ENCODE measurements around the gene FNBP1.

FNBP1 gene

DNA sequence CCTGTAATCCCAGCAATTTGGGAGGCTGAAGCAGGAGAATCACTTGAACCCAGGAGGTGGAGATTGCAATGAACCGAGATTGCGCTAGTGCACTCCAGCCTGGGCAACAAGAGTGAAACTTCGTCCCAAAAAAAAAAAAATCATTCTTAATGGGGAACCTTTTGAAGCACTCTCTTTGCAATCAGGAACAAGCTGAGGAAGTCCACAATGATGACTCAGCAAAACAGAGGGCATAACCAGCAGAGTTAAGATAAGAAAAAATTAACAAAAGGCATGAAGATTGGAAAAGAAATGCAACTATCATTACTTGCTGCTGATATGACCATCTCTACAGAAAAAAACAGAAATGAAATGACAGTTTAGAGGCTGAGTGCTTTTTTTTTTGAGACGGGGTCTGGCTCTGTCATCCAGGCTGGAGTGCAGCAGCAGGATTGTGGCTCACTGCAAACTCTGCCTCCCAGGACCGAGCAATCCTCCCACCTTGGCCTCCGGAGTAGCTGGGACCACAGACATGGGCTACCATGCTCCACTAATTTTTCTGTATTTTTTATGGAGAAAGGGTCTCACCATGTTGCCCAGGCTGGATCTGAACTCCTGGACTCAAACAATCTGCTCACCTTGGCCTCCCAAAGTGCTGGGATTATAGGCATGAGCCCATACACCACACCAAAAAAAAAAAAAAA lies 88.0 kb downstream of the FNBP1 start:
- Histone ChIP-seq H3K27me3 (replicated peaks; ENCODE audit: insufficient read depth, low read length) (no peaks in the 10 kb centered on the region), H2AFZ (ENCODE audit: low read length) (no peak overlapping the region), H3K79me2 (ENCODE audit: low read length) (no peaks in the 10 kb centered on the region), H3K4me2 (ENCODE audit: low read depth, low read length) (peak overlapping the region; percentile 24; the same call in 1 of the 2 replicates), H3K4me1 (ENCODE audit: low read length) (peaks cover 8% of the 10 kb centered on the region), H4K20me1 (ENCODE audit: insufficient read depth, low read length) (no peaks in the 10 kb centered on the region), H3K4me3 (ENCODE audit: low read length) (no peak overlapping the region), H3F3A (ENCODE audit: insufficient read depth, low read length) (no peaks in the 10 kb centered on the region), H3K36me3 (replicated peaks; ENCODE audit: insufficient read depth, low read length) (no peaks in the 10 kb centered on the region), H3K9me2 (replicated peaks; ENCODE audit: insufficient read depth, low read length) (no peaks in the 10 kb centered on the region), H3K9me3 (replicated peaks; ENCODE audit: insufficient read depth, low read length) (no peaks in the 10 kb centered on the region), H3K9ac (ENCODE audit: low read length) (no peak overlapping the region), H3K27ac (ENCODE audit: low read length) (no peak overlapping the region)
- peak; percentile 29 for DNase-seq
- TF ChIP-seq, protein P1, sequence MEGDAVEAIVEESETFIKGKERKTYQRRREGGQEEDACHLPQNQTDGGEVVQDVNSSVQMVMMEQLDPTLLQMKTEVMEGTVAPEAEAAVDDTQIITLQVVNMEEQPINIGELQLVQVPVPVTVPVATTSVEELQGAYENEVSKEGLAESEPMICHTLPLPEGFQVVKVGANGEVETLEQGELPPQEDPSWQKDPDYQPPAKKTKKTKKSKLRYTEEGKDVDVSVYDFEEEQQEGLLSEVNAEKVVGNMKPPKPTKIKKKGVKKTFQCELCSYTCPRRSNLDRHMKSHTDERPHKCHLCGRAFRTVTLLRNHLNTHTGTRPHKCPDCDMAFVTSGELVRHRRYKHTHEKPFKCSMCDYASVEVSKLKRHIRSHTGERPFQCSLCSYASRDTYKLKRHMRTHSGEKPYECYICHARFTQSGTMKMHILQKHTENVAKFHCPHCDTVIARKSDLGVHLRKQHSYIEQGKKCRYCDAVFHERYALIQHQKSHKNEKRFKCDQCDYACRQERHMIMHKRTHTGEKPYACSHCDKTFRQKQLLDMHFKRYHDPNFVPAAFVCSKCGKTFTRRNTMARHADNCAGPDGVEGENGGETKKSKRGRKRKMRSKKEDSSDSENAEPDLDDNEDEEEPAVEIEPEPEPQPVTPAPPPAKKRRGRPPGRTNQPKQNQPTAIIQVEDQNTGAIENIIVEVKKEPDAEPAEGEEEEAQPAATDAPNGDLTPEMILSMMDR (IDR thresholded peaks at IDR 0.05; ENCODE audit: low read length): no peak
- no peak for TF ChIP-seq EZH2 (optimal IDR thresholded peaks at IDR 0.05; ENCODE audit: low read depth, low read length)
- no peak for TF ChIP-seq EZH2phosphoT487 (IDR thresholded peaks at IDR 0.05; ENCODE audit: low read length)

DNA sequence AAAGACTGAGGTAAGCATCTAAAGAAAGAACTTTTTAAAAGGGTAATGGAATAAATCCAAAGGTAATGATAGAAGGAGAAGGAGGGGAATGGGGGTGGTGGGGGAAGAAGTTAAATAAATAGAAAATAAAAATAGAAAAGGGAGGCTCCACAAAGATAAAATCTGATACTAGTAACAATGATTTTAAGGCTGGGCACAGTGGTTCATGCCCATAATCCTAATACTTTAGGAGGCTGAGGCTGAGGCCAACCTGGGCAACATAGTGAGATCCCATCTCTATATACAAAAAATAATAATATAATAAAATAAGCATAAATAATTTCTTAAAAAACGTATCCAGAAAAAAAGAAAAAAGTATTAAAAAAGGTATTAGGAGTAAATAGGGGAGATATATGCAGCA lies 89.3 kb downstream of the FNBP1 start:
- Histone ChIP-seq H4K20me1 (ENCODE audit: insufficient read depth, low read length) (no peaks in the 10 kb centered on the region), H3K36me3 (replicated peaks; ENCODE audit: insufficient read depth, low read length) (no peaks in the 10 kb centered on the region), H2AFZ (ENCODE audit: low read length) (no peak overlapping the region), H3K79me2 (ENCODE audit: low read length) (no peaks in the 10 kb centered on the region), H3F3A (ENCODE audit: insufficient read depth, low read length) (no peaks in the 10 kb centered on the region), H3K4me3 (ENCODE audit: low read length) (no peak overlapping the region), H3K27ac (ENCODE audit: low read length) (no peak overlapping the region), H3K4me2 (ENCODE audit: low read depth, low read length) (no peak overlapping the region), H3K9ac (ENCODE audit: low read length) (no peak overlapping the region), H3K9me2 (replicated peaks; ENCODE audit: insufficient read depth, low read length) (no peaks in the 10 kb centered on the region), H3K4me1 (ENCODE audit: low read length) (peaks cover 8% of the 10 kb centered on the region), H3K27me3 (replicated peaks; ENCODE audit: insufficient read depth, low read length) (no peaks in the 10 kb centered on the region), H3K9me3 (replicated peaks; ENCODE audit: insufficient read depth, low read length) (no peaks in the 10 kb centered on the region)
- no peak for DNase-seq
- TF ChIP-seq, protein P1 (IDR thresholded peaks at IDR 0.05; ENCODE audit: low read length): no peak
- TF ChIP-seq EZH2phosphoT487 (IDR thresholded peaks at IDR 0.05; ENCODE audit: low read length) (no peak), EZH2 (optimal IDR thresholded peaks at IDR 0.05; ENCODE audit: low read depth, low read length) (no peak)

DNA sequence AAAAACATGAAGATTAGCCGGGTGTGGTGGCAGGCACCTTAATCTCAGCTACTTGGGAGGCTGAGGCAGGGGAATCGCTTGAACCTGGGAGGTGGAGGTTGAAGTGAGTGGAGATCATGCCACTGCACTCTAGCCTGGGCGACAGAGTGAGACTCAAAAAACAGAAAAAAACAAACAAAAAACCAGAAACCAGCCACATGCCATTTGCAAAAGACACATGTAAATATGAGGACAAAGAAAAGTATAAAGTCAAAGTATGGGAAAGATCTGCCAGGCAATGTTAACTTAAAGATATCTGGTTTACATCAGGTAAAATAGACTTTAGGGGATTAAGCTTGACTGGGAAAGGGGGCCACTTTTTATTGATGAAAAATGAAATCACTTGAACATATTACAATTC lies 90.7 kb downstream of the FNBP1 start:
- DNase-seq: no peak
- Histone ChIP-seq H3K4me2 (ENCODE audit: low read depth, low read length) (no peak overlapping the region), H3K9ac (ENCODE audit: low read length) (no peak overlapping the region), H3F3A (ENCODE audit: insufficient read depth, low read length) (no peaks in the 10 kb centered on the region), H3K4me1 (ENCODE audit: low read length) (peaks cover 8% of the 10 kb centered on the region), H3K9me2 (replicated peaks; ENCODE audit: insufficient read depth, low read length) (no peaks in the 10 kb centered on the region), H3K79me2 (ENCODE audit: low read length) (no peaks in the 10 kb centered on the region), H3K27me3 (replicated peaks; ENCODE audit: insufficient read depth, low read length) (no peaks in the 10 kb centered on the region), H3K9me3 (replicated peaks; ENCODE audit: insufficient read depth, low read length) (no peaks in the 10 kb centered on the region), H3K4me3 (ENCODE audit: low read length) (no peak overlapping the region), H4K20me1 (ENCODE audit: insufficient read depth, low read length) (no peaks in the 10 kb centered on the region), H2AFZ (ENCODE audit: low read length) (no peak overlapping the region), H3K27ac (ENCODE audit: low read length) (no peak overlapping the region), H3K36me3 (replicated peaks; ENCODE audit: insufficient read depth, low read length) (no peaks in the 10 kb centered on the region)
- TF ChIP-seq, protein P1 (IDR thresholded peaks at IDR 0.05; ENCODE audit: low read length): no peak
- TF ChIP-seq EZH2 (optimal IDR thresholded peaks at IDR 0.05; ENCODE audit: low read depth, low read length) (no peak), EZH2phosphoT487 (IDR thresholded peaks at IDR 0.05; ENCODE audit: low read length) (no peak)
